Breast epithelium (tissue), 3 donors: ENCODE measurements around the gene ZRANB1.

Experiments
- CTCF ChIP-seq, 3 donors: fragments of 450-650 bp; IDR thresholded peaks; one replicate each; pipeline ENCODE4 v1.5.1; 2016 to 2017; ENCODE audit warnings: antibody characterized with exemption in 3 of 3, mild to moderate bottlenecking in 3 of 3, moderate library complexity in 3 of 3
- POLR2A ChIP-seq: fragments of 450-650 bp; IDR thresholded peaks from one replicate; pipeline ENCODE4 v1.6.1; 2016; ENCODE audit warnings: antibody characterized with exemption, mild to moderate bottlenecking, moderate library complexity
- POLR2AphosphoS5 ChIP-seq, 3 donors: sonication (generic); formaldehyde crosslinking; IDR thresholded peaks; one replicate each; pipeline ENCODE4 v1.6.1; 2017; ENCODE audit warnings: antibody characterized with exemption in 3 of 3

GRCh38 chr10:124911124-124912067 is 30.5 kb upstream of the ZRANB1 start:
- TF ChIP-seq CTCF (IDR thresholded peaks at IDR 0.05) (no peak), POLR2A (no peak), POLR2AphosphoS5 (IDR thresholded peaks at IDR 0.05) (no peak)
